GM20000 (cell line): ENCODE data around the gene ADAM8.

Source experiments
- DNase-seq: peaks from one replicate; pipeline ENCODE4 v3.0.0; 2012; ENCODE audit warnings: low spot score
- CTCF ChIP-seq: IDR thresholded peaks from 2 replicates; pipeline ENCODE4 v1.5.1; 2012; ENCODE audit warnings: mild to moderate bottlenecking, control low read depth; ENCODE audit errors: extremely low read depth, missing control alignments

Gene ADAM8

DNA sequence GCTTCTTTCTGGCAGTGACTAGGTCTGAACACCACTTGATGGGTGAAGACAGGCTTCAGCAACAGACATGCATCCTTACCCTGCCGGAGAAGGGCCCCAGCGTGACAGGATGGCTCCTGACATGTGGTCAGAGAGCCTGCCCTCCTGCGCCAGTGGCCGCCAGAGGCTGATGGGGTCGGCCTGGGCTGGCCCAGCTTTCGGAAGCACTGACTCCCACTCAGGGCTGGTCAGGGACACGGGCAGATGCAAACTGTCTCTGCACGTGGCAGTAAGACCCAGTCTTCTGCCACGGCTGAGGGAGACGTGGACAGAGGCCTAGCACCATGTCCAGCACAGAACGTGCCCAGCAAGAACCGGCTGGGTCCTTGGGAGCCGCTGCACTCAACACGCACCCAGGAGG is 21.8 kb upstream of the ADAM8 start:
- DNase-seq = no peak

DNA sequence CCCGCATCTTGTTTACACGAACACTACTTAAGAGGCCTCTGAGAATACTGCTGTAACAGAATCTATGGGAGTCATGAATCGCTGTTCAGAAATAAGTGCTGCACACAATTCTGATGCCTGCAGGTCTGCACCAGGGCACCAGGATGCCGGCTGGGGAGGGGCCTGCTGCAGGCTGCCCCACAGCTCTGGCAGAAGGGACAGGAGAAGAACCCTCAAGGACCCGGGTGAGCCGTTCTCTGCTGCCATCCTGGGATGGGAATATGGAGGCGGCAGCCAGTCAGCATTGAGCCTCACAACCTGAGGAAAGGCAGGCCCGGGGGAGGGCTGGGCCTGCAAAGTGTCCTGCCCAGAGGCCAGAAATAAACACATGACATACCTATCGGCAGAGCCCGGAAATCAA is 20.8 kb upstream of the ADAM8 start:
- no peak for TF ChIP-seq CTCF

More for the DNA sequence above, 21.8 kb upstream of the ADAM8 start:
- no peak for TF ChIP-seq CTCF

GRCh38 chr10:133295426-133296320 is 19.0 kb upstream of the ADAM8 start:
- DNase-seq = no peak

More for the DNA sequence above, 20.8 kb upstream of the ADAM8 start:
- DNase-seq = no peak

GRCh38 chr10:133294189-133294588 is 17.5 kb upstream of the ADAM8 start:
- DNase-seq = no peak
- no peak for TF ChIP-seq CTCF

More at GRCh38 chr10:133295426-133296320, 19.0 kb upstream of the ADAM8 start:
- no peak for TF ChIP-seq CTCF

DNA sequence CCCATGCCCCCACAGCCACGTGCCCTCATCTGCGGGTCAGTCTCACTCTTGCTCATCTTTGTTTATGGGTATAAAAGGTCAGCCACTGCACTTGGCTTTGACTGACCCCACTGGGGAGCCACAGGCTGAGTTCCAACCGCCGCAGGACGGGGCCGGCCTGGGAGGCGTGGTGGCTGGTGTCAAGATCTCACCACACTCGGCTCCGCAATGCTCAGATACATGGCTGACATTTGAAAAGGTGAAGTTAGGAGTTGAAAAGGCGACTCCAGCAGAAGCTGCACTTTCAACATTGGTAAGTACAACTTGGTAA is 17.1 kb upstream of the ADAM8 start:
- no peak for DNase-seq
- no peak for TF ChIP-seq CTCF

- no peak for DNase-seq
- no peak for TF ChIP-seq CTCF
These were observed 16.5 kb upstream of the ADAM8 start for GRCh38 chr10:133292919-133293809.

- DNase-seq = no peak
- TF ChIP-seq CTCF = no peak
These were observed 13.1 kb upstream of the ADAM8 start for GRCh38 chr10:133289761-133290160.
